Astrocyte of the cerebellum (primary cell): ENCODE data around the gene LYSMD2.

Experiments
- DNase-seq: peaks from one replicate; pipeline ENCODE4 v3.0.0-alpha.2; 2011; ENCODE audit warnings: low read depth
- H3K4me3 ChIP-seq: 2 replicates; pipeline ENCODE4 v1.5.1; 2011; ENCODE audit warnings: mild to moderate bottlenecking, low read depth, low read length, moderate library complexity
- in situ Hi-C: cut with HindIII; loops from 2 replicates; pipeline ENCODE4 v1.10.0; 2017; ENCODE audit warnings: low sequenced_read_pairs
- TF ChIP-seq, protein P1 (sequence below): IDR thresholded peaks from 2 replicates; pipeline ENCODE4 v1.5.1; 2012; ENCODE audit warnings: low read length, low read depth, moderate library complexity, mild to moderate bottlenecking; ENCODE audit errors: missing control alignments

LYSMD2 gene

DNA sequence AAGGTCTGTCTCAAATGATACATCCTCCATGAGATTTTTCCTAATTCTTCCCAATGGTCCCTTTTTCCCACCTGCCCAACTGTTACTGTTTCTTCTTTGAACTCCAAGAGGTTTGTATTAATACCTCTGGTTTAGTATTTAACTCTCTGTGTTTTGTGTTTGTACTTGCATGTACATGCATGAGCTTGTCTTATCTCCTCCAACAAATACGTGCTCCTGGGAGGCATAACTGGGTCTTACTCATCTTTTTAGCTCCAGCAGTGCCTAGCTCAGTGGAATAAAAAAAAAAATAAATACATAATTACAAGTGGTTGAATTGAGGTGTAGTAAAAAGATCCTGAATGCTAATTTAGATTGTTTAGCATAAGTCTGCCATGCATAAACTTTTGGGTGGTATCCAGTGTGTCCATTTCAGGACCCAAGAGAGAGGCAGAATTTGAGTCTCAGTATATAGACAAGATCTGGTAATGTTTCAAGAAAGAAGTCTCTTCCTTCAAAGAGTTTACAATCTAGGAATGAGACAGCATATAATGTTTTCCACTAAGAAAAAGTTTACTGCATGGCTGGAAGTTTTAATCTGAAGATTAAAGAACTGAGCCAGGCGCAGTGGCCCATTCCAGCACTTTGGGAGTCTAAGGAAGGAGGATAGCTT is 1.7 kb upstream of the LYSMD2 start:
- TF ChIP-seq, protein P1, sequence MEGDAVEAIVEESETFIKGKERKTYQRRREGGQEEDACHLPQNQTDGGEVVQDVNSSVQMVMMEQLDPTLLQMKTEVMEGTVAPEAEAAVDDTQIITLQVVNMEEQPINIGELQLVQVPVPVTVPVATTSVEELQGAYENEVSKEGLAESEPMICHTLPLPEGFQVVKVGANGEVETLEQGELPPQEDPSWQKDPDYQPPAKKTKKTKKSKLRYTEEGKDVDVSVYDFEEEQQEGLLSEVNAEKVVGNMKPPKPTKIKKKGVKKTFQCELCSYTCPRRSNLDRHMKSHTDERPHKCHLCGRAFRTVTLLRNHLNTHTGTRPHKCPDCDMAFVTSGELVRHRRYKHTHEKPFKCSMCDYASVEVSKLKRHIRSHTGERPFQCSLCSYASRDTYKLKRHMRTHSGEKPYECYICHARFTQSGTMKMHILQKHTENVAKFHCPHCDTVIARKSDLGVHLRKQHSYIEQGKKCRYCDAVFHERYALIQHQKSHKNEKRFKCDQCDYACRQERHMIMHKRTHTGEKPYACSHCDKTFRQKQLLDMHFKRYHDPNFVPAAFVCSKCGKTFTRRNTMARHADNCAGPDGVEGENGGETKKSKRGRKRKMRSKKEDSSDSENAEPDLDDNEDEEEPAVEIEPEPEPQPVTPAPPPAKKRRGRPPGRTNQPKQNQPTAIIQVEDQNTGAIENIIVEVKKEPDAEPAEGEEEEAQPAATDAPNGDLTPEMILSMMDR, result no peak
- H3K4me3 ChIP-seq, result no peak overlapping the region
- DNase-seq, result no peak
- in situ Hi-C loops, result no loop called here

DNA sequence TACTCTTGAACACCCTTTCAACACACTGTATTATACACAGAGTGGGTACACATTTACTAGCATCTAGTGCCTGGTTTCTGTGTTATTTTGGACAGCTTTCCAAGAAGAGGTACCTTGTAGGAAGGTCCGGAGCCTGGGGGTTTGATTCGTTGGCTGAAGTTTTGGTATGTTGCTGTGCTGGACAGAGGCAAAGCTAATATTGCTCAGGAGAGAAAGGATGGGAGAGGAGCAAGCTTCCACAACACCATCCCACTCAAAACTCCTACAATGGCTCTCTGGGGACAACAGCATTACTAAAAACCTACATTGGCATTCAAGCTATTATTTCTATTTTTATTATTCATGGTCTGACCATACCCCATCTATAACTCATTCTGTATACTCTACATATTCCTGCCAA is 1.1 kb upstream of the LYSMD2 start:
- in situ Hi-C loops, result no loop called here
- DNase-seq, result no peak
- TF ChIP-seq, protein P1, result no peak
- H3K4me3 ChIP-seq, result no peak overlapping the region

DNA sequence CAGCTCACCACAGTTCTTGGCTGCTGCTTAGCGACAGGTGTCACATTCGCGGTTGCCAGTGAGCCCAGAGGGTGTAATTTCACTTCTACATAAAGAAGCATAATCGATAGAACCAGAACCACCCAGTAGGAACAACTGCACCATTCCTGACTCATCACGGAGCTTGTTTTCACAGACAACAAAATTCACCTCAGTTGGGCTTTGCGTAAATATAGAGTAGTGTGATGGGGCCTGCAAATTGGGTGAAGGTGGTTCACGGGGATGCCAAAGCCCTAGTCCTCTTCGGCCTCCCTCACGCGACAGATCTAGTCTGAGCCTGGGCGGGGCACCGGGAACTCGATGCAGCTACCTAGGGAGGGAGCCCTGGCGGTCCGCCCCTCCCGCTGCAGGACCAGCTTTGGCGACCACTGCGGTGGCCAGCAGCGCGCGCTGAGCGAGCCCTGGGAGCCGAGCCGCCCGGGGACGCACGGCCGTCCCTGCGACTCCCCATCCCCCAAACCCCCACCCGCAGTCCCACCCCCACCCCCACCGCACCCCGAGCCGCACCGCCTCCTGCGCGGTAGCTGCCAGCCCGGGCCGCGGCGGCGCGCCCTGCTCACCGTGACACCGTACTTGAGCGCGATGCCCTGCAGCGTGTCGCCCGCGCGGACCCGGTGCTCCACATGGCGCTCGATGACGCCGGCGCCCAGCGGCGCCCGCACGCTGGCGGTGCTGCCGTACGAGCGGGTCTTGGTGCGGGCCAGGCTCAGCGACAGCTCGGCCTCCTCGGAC is 519 bp downstream of the LYSMD2 start:
- TF ChIP-seq, protein P1, result no peak
- no peak for DNase-seq
- in situ Hi-C loops, result no loop called here
- peak overlapping the region; percentile 51 for H3K4me3 ChIP-seq

DNA sequence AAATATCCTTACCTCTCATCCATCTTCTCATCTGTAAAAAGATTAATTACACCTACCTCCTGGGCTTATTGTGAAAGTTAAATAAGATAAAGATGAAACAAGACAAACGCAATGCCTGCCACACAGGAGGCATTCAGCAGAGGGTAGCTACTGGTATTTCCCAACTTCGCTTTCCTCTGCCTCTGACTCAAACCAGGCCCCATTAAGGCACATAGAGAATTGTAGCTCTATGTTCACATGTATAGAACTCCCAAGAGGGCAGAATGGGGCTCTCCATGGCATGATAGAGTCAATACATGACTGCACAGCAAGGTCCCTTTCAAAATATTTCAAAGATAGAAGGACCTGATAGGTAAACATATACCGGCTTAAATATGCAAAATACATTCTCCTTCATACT is 1.4 kb downstream of the LYSMD2 start:
- DNase-seq, result no peak
- TF ChIP-seq, protein P1, result no peak
- in situ Hi-C loops, result no loop called here
- H3K4me3 ChIP-seq, result no peak overlapping the region

DNA sequence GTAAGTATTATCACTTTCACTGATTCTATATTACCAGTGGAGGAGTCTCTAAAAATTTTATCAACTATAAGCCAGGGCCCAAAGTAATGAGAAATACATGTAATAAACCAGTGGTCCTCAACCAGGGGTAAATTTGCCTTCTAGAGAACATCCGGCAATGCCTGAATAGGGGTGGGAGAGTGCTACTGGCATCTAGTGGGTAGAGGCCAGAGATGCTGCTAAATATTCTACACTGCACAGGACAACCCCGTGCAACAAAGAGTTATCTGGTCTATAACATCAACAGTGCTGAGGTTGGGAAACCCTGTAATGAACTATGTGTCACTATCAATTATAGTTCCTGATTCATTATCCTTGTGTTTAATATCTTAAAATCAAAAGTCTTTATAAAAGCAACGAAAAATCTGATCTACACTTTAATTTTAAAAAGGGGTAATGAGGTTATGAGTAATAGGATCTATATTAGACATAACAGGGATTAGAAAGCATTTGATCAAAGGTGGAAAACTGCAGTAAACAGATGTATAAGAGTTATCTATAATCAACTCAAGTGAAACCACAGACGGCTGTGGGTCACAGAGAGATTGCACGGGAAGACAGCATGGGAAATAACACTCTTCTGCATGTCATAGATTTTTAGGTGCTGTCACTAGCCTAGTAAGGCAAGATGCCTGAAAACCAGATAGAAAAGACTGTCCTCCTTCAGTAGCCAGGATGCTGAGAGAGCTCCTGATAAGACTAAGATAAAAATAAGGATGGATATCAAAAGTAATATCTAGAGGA is 2.0 kb downstream of the LYSMD2 start:
- DNase-seq, result no peak
- in situ Hi-C loops, result no loop called here
- no peak overlapping the region for H3K4me3 ChIP-seq
- TF ChIP-seq, protein P1, result no peak

DNA sequence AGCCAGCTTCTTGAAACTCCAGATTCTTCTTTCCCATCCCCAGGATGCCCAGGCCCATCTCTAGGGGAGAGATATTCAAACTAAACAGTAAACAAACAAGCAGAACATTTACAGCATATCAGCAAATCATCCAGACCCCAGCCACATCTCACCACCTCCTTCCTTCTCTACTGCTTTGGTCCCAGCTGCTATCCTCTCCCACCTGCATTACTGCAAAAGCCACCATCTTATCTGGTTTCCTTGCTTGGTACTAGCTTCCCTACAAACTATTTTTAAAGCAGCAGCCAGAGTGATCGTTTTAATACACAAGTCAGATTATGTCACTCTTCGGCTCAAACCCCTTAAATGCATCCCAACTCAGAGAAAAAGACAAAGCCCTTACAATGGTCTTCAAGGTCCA is 4.8 kb downstream of the LYSMD2 start:
- H3K4me3 ChIP-seq, result no peak overlapping the region
- TF ChIP-seq, protein P1, result no peak
- no peak for DNase-seq
- in situ Hi-C loops, result no loop called here
